ENCODE results near the gene ST6GALNAC3.

Gene ST6GALNAC3

DNA sequence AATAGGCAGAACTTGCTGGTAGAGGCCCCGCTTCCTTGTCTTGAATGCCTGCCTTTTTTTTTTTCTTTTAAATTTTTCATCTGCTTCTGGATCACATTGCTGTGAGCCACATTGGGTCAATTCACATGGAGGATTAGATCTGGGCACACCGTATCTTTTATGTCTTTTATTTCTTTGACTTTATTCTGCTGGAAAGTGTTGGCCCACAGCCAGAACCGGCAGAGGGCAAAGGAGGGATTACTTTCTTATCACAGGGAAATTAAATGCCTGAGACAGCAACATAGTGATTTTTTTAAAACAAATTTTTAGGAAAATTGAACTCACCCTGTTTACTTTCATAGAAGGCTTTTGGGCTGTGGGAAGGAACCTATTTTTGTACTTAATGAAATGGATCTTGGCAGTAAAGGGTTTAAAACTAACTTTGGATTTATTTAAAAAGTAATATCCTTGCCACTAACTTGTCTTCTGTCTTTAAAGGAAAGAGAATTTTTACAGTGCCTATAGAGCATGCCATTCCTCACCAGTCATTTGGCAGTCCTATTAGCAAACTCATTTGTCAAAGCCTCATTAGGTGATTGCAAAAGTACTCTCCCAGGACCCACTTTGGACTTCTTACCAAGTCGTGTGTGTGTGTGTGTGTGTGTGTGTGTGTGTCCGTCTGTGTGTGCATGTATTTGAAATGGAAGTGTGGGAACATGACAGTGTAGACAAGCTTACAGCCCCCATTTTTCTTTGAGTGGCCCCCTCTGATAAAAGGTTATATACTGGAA, 68.4 kb downstream of the ST6GALNAC3 start:
- Histone ChIP-seq H3K4me3 (ENCODE audit: low read length) (no peak overlapping the region), H2AFZ (ENCODE audit: low read depth, low read length) (no peak overlapping the region), H3K36me3 (ENCODE audit: insufficient read depth, low read length) (no peaks in the 10 kb centered on the region), H3K9me3 (ENCODE audit: low read length) (no peaks in the 10 kb centered on the region), H3K27me3 (ENCODE audit: insufficient read depth, low read length) (no peaks in the 10 kb centered on the region), H3K4me1 (ENCODE audit: insufficient read depth, low read length) (no peaks in the 10 kb centered on the region)

DNA sequence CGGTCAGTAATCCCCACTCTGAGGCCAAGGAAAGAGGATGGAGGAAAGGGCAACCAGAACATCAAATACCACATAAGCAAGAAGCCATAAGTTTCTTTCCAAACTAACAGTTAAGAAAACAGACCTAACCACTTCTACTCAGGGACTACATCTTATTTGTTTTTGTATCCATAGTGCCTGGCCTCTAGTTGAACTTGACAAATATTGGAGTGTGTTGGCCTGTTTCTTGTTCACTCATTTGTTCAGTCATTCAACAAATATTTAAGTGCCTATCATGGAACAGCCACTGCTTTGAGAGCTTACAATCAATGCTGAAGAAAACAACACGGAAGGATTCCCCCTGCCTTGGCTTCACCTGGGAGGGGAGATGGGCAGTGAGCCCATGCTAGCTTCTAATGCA, 69.7 kb downstream of the ST6GALNAC3 start:
- no peaks in the 10 kb centered on the region for H3K36me3 ChIP-seq (ENCODE audit: insufficient read depth, low read length)
- H3K4me1 ChIP-seq (ENCODE audit: insufficient read depth, low read length) = no peaks in the 10 kb centered on the region
- no peaks in the 10 kb centered on the region for H3K9me3 ChIP-seq (ENCODE audit: low read length)
- H3K27me3 ChIP-seq (ENCODE audit: insufficient read depth, low read length) = no peaks in the 10 kb centered on the region
- no peak overlapping the region for H2AFZ ChIP-seq (ENCODE audit: low read depth, low read length)
- H3K4me3 ChIP-seq (ENCODE audit: low read length) = no peak overlapping the region

GRCh38 chr1:76145332-76145731, 70.8 kb downstream of the ST6GALNAC3 start:
- H3K4me3 ChIP-seq (ENCODE audit: low read length) = no peak overlapping the region
- H3K27me3 ChIP-seq (ENCODE audit: insufficient read depth, low read length) = no peaks in the 10 kb centered on the region
- no peak overlapping the region for H2AFZ ChIP-seq (ENCODE audit: low read depth, low read length)
- H3K9me3 ChIP-seq (ENCODE audit: low read length) = no peaks in the 10 kb centered on the region
- H3K4me1 ChIP-seq (ENCODE audit: insufficient read depth, low read length) = no peaks in the 10 kb centered on the region
- H3K36me3 ChIP-seq (ENCODE audit: insufficient read depth, low read length) = no peaks in the 10 kb centered on the region

GRCh38 chr1:76146184-76146583, 71.6 kb downstream of the ST6GALNAC3 start:
- H2AFZ ChIP-seq (ENCODE audit: low read depth, low read length) = no peak overlapping the region
- no peaks in the 10 kb centered on the region for H3K36me3 ChIP-seq (ENCODE audit: insufficient read depth, low read length)
- H3K4me1 ChIP-seq (ENCODE audit: insufficient read depth, low read length) = no peaks in the 10 kb centered on the region
- no peak overlapping the region for H3K4me3 ChIP-seq (ENCODE audit: low read length)
- H3K27me3 ChIP-seq (ENCODE audit: insufficient read depth, low read length) = no peaks in the 10 kb centered on the region
- H3K9me3 ChIP-seq (ENCODE audit: low read length) = no peaks in the 10 kb centered on the region

DNA sequence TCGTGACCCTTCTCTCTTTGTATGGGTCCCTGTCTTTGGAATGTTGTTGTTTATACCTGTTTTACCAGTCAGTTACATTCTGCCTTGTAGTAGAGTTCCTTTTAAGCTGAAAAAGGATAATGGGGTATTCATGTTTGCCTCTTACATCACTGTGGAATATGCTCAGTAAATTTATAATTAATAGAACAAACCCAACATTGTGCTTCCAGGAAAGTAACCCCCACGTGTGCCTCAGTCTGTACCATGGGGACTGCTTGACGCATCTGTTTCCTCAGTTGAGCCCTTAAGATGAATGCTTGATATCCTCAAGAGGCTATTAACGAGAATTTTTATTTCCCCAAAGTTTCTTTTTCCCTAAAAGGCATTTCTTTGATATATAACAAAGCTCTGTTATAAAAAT, 73.4 kb downstream of the ST6GALNAC3 start:
- H3K9me3 ChIP-seq (ENCODE audit: low read length) = no peaks in the 10 kb centered on the region
- H3K4me1 ChIP-seq (ENCODE audit: insufficient read depth, low read length) = no peaks in the 10 kb centered on the region
- H2AFZ ChIP-seq (ENCODE audit: low read depth, low read length) = no peak overlapping the region
- no peak overlapping the region for H3K4me3 ChIP-seq (ENCODE audit: low read length)
- no peaks in the 10 kb centered on the region for H3K27me3 ChIP-seq (ENCODE audit: insufficient read depth, low read length)
- no peaks in the 10 kb centered on the region for H3K36me3 ChIP-seq (ENCODE audit: insufficient read depth, low read length)

DNA sequence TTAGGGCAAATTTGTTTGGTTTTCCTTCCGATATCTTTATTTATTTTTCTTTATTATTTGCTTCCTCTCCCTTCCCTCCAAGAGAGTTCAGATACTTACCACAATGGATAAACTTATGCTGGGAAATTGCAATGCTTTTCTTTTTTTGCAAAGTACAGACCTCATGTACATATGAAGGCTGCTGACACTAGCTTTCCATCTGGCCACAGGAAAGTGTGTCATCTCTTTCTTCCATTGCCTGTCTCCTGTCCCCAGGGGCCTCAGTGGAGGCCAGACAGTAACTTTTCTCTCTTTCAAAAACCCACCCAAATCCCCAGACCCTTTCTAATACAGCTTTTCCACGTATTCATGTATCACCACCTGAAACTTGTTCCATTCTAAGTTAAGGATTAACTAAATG, 73.9 kb downstream of the ST6GALNAC3 start:
- Histone ChIP-seq H3K4me3 (ENCODE audit: low read length) (no peak overlapping the region), H3K4me1 (ENCODE audit: insufficient read depth, low read length) (no peaks in the 10 kb centered on the region), H3K27me3 (ENCODE audit: insufficient read depth, low read length) (no peaks in the 10 kb centered on the region), H2AFZ (ENCODE audit: low read depth, low read length) (no peak overlapping the region), H3K9me3 (ENCODE audit: low read length) (no peaks in the 10 kb centered on the region), H3K36me3 (ENCODE audit: insufficient read depth, low read length) (no peaks in the 10 kb centered on the region)

DNA sequence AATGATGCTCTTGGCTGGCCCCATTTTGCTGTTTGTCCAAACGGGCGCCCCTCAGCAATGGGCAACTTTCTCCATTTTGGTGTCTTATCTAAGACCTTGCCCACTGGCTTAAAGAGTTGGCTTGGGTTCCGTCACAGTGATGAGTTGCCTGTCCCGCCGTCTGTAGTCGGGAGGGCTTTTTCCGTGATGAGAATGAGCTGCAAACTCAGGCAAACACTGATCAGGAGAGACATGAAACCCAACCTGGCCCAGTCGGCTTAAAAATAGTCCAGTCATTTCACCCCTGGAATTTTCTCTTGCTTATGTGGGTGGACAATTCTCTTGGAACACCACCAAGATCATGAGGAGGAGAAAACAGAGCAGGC, 79.3 kb downstream of the ST6GALNAC3 start:
- no peaks in the 10 kb centered on the region for H3K4me1 ChIP-seq (ENCODE audit: insufficient read depth, low read length)
- no peak overlapping the region for H2AFZ ChIP-seq (ENCODE audit: low read depth, low read length)
- H3K4me3 ChIP-seq (ENCODE audit: low read length) = no peak overlapping the region

GRCh38 chr1:76154206-76154956, 79.8 kb downstream of the ST6GALNAC3 start:
- H3K4me3 ChIP-seq (ENCODE audit: low read length) = no peak overlapping the region
- no peaks in the 10 kb centered on the region for H3K36me3 ChIP-seq (ENCODE audit: insufficient read depth, low read length)
- H2AFZ ChIP-seq (ENCODE audit: low read depth, low read length) = no peak overlapping the region
- no peaks in the 10 kb centered on the region for H3K4me1 ChIP-seq (ENCODE audit: insufficient read depth, low read length)
- no peaks in the 10 kb centered on the region for H3K27me3 ChIP-seq (ENCODE audit: insufficient read depth, low read length)
- H3K9me3 ChIP-seq (ENCODE audit: low read length) = no peaks in the 10 kb centered on the region

More for the DNA sequence above, 79.3 kb downstream of the ST6GALNAC3 start:
- Histone ChIP-seq H3K9me3 (ENCODE audit: low read length) (no peaks in the 10 kb centered on the region), H3K27me3 (ENCODE audit: insufficient read depth, low read length) (no peaks in the 10 kb centered on the region), H3K36me3 (ENCODE audit: insufficient read depth, low read length) (no peaks in the 10 kb centered on the region)

GRCh38 chr1:76156987-76157386, 82.4 kb downstream of the ST6GALNAC3 start:
- H3K4me1 ChIP-seq (ENCODE audit: insufficient read depth, low read length) = no peaks in the 10 kb centered on the region
- H3K4me3 ChIP-seq (ENCODE audit: low read length) = no peak overlapping the region
- H3K36me3 ChIP-seq (ENCODE audit: insufficient read depth, low read length) = no peaks in the 10 kb centered on the region

GRCh38 chr1:76158126-76158525, 83.6 kb downstream of the ST6GALNAC3 start:
- H3K27me3 ChIP-seq (ENCODE audit: insufficient read depth, low read length) = no peaks in the 10 kb centered on the region
- H3K4me3 ChIP-seq (ENCODE audit: low read length) = no peak overlapping the region
- H3K36me3 ChIP-seq (ENCODE audit: insufficient read depth, low read length) = no peaks in the 10 kb centered on the region
- no peaks in the 10 kb centered on the region for H3K9me3 ChIP-seq (ENCODE audit: low read length)
- no peak overlapping the region for H2AFZ ChIP-seq (ENCODE audit: low read depth, low read length)
- no peaks in the 10 kb centered on the region for H3K4me1 ChIP-seq (ENCODE audit: insufficient read depth, low read length)

More at GRCh38 chr1:76156987-76157386, 82.4 kb downstream of the ST6GALNAC3 start:
- Histone ChIP-seq H3K9me3 (ENCODE audit: low read length) (no peaks in the 10 kb centered on the region), H2AFZ (ENCODE audit: low read depth, low read length) (no peak overlapping the region), H3K27me3 (ENCODE audit: insufficient read depth, low read length) (no peaks in the 10 kb centered on the region)

DNA sequence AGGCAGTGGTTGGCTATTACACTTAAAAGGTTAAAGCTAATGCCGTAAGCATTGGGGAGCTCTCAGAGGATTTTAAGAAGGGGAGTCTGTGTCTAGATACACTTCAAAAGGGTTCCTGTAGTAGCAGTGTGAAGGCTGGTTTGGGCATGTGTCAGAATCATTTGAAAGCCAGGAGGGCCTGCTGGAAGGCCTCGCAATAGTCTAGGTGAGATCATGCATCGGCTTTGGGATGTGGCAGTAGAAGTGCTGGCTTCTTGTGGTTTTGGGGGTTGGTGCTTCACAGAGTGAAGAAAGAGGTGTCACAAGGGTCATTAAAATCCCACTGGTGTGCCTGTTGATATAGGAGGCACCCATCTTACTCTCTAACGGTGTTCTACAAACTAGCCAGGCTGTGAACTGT, 85.7 kb downstream of the ST6GALNAC3 start:
- no peaks in the 10 kb centered on the region for H3K9me3 ChIP-seq (ENCODE audit: low read length)
- no peak overlapping the region for H3K4me3 ChIP-seq (ENCODE audit: low read length)
- H3K27me3 ChIP-seq (ENCODE audit: insufficient read depth, low read length) = no peaks in the 10 kb centered on the region
- no peak overlapping the region for H2AFZ ChIP-seq (ENCODE audit: low read depth, low read length)
- H3K4me1 ChIP-seq (ENCODE audit: insufficient read depth, low read length) = no peaks in the 10 kb centered on the region
- H3K36me3 ChIP-seq (ENCODE audit: insufficient read depth, low read length) = no peaks in the 10 kb centered on the region

DNA sequence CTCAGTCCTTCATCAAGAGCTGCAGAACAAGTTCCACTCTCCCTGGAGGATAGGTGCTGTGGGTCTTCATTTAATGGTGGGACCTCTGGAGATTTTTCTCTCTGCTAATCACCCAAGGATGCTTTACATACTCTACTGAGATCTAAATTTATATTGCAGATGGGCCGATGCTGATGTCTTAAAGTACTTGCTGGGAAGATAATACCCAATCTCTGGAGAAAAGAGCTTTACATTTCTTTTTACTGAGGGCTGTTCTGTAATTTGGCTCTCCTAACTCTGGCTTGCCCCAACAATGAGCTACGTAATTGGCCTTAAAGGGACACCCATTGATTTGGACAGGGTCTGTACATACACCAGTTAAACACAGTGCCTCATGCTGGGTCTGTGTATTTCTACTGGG, 86.9 kb downstream of the ST6GALNAC3 start:
- Histone ChIP-seq H2AFZ (ENCODE audit: low read depth, low read length) (no peak overlapping the region), H3K4me1 (ENCODE audit: insufficient read depth, low read length) (no peaks in the 10 kb centered on the region), H3K36me3 (ENCODE audit: insufficient read depth, low read length) (no peaks in the 10 kb centered on the region), H3K9me3 (ENCODE audit: low read length) (no peaks in the 10 kb centered on the region), H3K27me3 (ENCODE audit: insufficient read depth, low read length) (no peaks in the 10 kb centered on the region), H3K4me3 (ENCODE audit: low read length) (no peak overlapping the region)

DNA sequence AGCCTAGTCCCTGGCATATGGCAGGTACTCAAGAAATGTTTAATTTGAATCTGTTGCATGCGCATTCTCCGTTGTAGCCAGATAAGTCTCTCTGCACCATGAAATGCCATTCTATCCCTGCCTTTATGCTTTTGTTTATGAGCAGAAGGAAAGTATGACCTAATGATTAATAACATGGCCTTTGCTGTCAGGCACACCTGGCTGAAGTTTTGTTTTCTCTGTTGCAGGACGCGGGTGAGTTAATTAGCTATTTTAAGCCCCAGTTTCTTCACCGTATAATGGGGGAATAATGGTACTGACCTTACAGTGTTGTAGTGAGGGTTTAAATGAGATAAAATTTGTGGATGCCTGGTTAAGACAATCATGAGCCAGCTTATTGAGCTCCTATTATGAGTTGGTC, 87.7 kb downstream of the ST6GALNAC3 start:
- no peaks in the 10 kb centered on the region for H3K36me3 ChIP-seq (ENCODE audit: insufficient read depth, low read length)
- no peak overlapping the region for H2AFZ ChIP-seq (ENCODE audit: low read depth, low read length)
- no peaks in the 10 kb centered on the region for H3K27me3 ChIP-seq (ENCODE audit: insufficient read depth, low read length)
- H3K4me1 ChIP-seq (ENCODE audit: insufficient read depth, low read length) = no peaks in the 10 kb centered on the region
- no peaks in the 10 kb centered on the region for H3K9me3 ChIP-seq (ENCODE audit: low read length)
- H3K4me3 ChIP-seq (ENCODE audit: low read length) = no peak overlapping the region

All from neuron (in vitro differentiated cells).